Stimulated activated CD8-positive, alpha-beta memory T cell treated with anti-CD3 and anti-CD28 coated beads, Interleukin-2, amount 100 ng/mL, for 48 hours (primary cell): ENCODE measurements around the gene PIP4K2C.

Experiments used
- DNase-seq, 2 donors: peaks; one replicate each; pipeline ENCODE4 v3.0.0-alpha.2; 2020; ENCODE audit warnings: low read depth in 2 of 2

PIP4K2C gene

GRCh38 chr12:57590864-57591781 is at the start of gene PIP4K2C:
Gene PIP4K2C (plus strand): TSS chr12:57591192. CDS start chr12:57591290, 98 bp downstream.
- peak; percentile 71 to 76 for DNase-seq

DNA sequence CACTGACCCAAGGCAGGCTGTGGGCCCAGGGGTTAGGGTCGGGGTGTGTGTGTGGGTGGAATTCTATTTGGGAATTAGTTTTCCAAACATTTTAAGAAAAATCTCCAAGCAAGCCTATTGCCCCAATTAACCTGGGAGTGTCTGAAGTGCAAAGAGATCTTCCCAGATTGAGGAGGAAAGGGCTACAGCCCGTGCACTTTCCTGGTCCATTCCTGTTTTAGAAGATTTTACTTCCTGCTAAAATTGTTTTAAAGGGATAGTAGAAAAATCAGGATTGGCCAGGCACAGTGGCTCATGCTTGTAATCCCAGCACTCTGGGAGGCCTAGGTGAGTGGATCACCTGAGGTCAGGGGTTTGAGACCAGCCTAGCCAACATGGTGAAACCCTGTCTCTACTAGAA is 49.3 kb upstream of the PIP4K2C start:
- DNase-seq = no peak

GRCh38 chr12:57543581-57543980 is 47.4 kb upstream of the PIP4K2C start:
- DNase-seq = no peak

GRCh38 chr12:57545809-57546437 is 45.1 kb upstream of the PIP4K2C start:
- DNase-seq = no peak

GRCh38 chr12:57546438-57547287 is 44.3 kb upstream of the PIP4K2C start, which contains the start of gene DCTN2:
Gene DCTN2 (minus strand): TSS chr12:57547192. CDS start chr12:57547063, 129 bp downstream.
- peak; percentile 84 to 90 for DNase-seq

DNA sequence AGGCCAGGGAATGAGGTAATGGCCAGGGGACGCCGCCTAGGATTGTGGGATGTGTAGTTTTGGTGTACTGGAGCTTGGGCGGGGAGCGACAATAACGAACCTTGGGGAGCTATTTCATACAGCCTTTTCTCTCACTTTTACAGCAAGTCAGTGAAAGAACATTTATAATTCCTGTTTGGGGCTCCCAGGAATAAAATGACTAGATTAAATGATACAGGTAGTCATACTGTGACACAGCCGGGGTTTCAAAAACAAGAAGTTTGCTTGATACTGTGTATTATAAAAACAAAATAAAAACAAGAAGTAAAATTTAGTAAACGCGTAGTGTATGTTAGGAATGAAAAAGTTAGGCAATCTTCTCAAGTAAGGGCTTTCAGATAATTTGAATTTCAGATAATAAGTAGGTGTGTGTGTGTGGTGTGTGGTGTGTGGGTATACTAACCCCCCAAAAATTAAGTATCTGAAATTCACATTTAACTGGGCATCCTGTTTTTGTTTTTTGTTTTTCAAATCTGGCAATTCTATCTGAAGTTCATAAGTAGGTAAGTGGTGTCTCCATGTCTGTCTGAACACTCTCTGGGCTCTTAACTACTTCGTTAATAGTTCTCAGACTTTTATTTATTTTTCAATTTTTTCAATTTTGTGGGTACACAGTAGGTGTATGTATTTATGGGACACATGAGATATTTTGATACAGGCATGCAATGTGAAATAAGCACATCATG is 43.5 kb upstream of the PIP4K2C start:
- no peak for DNase-seq

DNA sequence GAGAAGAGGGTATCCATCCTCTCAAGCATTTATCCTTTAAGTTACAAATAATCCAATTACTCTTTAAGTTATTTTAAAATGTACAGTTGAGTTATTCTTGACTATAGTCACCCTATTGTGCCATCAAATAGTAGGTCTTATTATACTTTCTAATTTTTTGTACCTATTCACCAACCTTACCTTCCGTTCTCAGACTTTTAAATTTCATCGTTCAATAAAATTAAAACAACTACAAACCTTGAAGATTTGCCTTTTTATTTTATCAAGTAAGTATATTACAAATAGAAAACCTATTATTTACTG is 43.0 kb upstream of the PIP4K2C start:
- DNase-seq = no peak

DNA sequence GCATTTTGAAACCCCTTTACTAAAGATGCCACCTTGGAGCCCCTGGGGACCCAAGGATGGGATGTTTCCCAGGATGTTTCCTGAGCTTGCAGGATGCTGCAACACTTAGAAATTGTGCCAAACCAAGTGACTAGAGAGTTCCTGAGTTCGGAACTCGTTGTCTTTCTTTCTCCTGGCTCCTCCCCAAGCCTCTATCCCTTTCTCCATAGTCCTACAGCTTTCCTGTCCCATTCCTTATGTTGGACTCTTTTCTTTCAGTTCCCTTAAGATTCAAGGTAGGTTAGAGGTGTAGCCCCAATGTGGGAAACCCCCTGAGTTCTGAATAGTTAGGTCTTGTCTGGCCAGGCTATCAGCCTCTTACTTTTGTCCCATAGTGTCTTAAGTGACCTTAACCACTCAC is 42.5 kb upstream of the PIP4K2C start:
- no peak for DNase-seq

DNA sequence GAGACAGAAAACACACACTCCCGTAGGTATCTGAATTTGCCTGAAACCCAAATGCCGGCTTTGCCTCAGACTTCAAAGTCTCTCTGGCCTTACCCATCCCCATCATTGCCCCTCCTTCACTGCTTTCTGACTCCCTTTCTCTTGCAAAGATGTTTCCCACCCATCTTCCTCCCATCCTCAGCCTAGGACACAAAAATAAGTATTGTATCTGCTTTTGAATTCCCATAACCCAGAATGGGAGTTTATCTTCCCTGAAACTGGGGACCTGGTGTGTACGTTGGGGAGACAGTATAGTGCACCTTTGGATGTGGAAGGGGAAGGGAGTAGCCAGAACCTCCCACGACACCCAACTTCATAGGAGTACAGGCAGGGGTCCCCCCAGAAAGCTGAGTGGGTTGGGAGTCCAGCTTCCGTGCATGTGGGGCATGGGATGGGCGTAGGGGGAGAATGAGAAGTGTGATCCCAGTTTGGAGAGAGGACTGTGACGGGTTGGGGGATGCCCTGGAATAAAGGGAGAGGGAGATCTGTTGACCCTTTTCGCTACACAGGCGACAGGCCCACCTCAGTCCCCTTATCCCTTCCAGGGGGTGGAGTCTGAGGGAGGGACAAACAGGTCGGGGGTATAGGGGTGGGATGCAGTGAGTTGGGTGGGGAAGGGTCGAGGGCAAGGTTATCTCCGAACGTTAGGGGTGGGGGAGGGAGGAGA is 41.6 kb upstream of the PIP4K2C start:
- no peak for DNase-seq

GRCh38 chr12:57549909-57550640 is 40.9 kb upstream of the PIP4K2C start, which contains the start of gene KIF5A:
Gene KIF5A (plus strand): TSS chr12:57550044. CDS start chr12:57550272, 228 bp downstream.
- peak; percentile 56 to 58 for DNase-seq

- no peak for DNase-seq
Measured at GRCh38 chr12:57550641-57551549, 40.1 kb upstream of the PIP4K2C start.

GRCh38 chr12:57551637-57552305 is 39.2 kb upstream of the PIP4K2C start:
- no peak for DNase-seq

GRCh38 chr12:57552306-57552651 is 38.7 kb upstream of the PIP4K2C start:
- DNase-seq = no peak

DNA sequence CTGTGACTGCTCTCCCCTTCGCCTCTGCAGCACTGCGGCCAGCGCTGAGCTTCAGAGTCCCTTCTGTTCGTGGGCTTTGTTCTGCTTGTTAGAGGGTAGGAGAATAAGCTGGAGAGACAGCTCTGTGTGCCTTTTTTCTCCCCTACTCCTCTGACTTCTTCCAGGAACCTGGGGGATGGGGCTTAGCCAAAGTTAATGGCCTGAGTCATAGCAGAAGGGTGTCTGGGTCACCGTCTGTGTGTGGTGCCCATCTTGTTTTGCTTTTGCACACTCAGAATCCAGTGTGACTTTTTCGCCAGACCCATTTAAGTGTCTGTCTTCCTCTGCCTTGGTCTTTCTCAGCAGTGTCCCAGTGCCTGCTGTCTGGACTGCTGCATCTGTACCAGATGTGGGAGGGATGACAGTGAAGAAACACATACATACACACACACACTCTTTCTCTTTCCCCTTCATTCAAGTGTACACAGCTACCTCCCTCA is 38.1 kb upstream of the PIP4K2C start:
- no peak for DNase-seq

DNA sequence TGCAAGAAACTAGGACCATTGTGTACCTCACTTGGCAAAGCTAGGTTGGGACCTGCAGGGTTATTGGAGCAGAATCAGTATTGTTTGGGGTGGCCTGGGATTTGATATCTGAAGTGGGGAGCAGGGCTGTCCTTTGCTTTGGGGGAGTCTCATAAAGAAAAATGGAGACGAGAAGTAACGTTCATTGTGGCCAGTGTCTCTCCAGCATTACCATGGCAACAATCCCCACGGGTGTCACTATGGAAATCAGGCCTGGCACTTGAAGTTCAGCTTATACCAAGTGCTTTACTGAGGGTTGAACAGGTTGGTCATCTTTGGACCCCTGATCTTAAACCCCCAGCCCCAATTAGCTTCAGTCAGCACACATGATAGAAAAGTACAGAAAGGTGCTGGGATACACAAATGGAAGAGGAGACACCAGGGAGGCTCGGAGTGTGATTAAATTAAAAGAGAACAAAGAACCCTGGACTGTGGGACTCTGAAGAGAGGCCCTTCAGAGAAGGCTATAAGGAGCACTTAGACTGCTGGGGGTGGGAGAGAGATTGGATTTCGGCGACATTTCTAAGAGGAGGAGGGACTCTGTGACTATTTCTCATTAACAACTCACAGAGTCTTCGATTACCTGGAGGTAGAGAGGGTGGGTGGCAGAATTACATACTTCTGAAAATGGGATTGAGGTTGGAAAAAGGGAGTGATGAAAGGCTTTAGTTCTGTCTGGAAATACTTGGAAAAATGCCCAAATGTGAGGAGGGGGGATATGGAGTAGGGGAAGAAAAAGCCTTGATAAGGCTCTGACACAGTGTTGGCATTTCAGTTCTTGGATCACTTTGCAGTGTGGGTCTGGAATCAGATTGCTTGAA is 37.4 kb upstream of the PIP4K2C start:
- no peak for DNase-seq

DNA sequence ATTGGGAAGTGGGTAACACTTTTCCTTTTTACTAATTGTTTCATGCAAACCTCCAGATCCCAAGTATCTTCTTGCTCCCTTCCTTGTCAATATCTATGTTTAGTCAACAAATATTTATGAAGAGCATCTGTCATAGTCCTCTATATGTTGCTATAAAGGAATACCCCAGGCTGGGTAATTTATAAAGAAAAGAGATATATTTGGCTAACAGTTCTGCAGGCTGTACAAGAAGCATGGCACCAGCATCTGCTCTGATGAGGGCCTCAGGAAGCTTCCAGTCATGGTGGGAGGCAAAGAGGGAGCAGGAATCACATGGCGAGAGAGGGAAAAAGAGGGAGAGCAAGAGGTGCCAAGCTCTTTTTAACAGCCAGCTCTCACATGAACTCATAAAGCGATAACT is 36.5 kb upstream of the PIP4K2C start:
- no peak for DNase-seq

GRCh38 chr12:57554897-57555296 is 36.1 kb upstream of the PIP4K2C start:
- no peak for DNase-seq
